Measurements from ENCODE around the gene DISP2. TPM values are rescaled to one million over a fixed set of nuclear protein-coding genes. Genes with fewer than 3 reads are reported as not detected.

Gene DISP2
- total RNA-seq, 1 experiment from 2014 or later: 1.3 TPM

DNA sequence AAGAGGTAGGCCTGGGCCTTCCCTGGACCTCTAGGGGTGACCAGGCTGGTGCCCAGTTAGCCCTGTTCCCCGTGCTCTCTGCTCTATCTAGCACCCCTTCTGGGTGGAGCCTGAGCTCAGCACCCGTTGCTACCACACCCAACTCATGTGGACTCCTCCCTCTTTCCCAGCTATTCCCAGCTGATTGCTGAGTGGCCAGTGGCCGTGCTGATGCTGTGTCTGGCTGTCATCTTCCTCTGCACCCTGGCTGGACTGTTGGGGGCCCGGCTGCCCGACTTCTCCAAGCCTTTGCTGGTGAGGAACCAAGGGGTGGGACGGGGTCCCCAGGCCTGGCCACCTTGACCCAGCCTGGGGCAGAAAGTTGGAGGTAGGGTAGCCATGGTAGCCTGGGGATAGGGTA, 6.2 kb downstream of the DISP2 start:
- Histone ChIP-seq H2AFZ (ENCODE audit: low read length) (no peak overlapping the region), H3K9me3 (ENCODE audit: control insufficient read depth, low read depth, low read length) (no peaks in the 10 kb centered on the region), H2BK15ac (ENCODE audit: low read depth, low read length) (no peak overlapping the region), H3K23me2 (ENCODE audit: insufficient read length, low read depth, low read length, poor library complexity, severe bottlenecking) (no peaks in the 10 kb centered on the region), H4K20me1 (ENCODE audit: control insufficient read depth, insufficient read depth, insufficient read length) (no peaks in the 10 kb centered on the region), H2BK120ac (ENCODE audit: low read depth, low read length, poor library complexity, severe bottlenecking) (no peak overlapping the region), H4K5ac (ENCODE audit: insufficient read length, low read depth, low read length) (no peak overlapping the region), H3K14ac (ENCODE audit: insufficient read depth, low read length) (no peak overlapping the region), H3K4me2 (ENCODE audit: insufficient read depth, insufficient read length, low read length) (no peak overlapping the region), H2BK5ac (ENCODE audit: insufficient read length, low read length) (no peak overlapping the region), H3K27ac (ENCODE audit: insufficient read length, low read depth, low read length) (no peak overlapping the region), H3K56ac (ENCODE audit: insufficient read length, low read depth, low read length) (no peak overlapping the region), H3K79me2 (ENCODE audit: insufficient read depth, low read length) (no peaks in the 10 kb centered on the region), H3K18ac (ENCODE audit: insufficient read length, low read depth, low read length) (no peak overlapping the region), H4K8ac (replicated peaks; ENCODE audit: insufficient read length, low read depth, low read length) (no peak overlapping the region), H4K91ac (ENCODE audit: insufficient read length, low read depth, low read length) (no peak overlapping the region), H3K4ac (ENCODE audit: low read depth, low read length) (no peak overlapping the region), H2BK20ac (ENCODE audit: low read depth, low read length, poor library complexity, severe bottlenecking) (no peak overlapping the region), H3K23ac (ENCODE audit: insufficient read length, low read depth, low read length) (no peak overlapping the region), H3K9ac (ENCODE audit: extremely low read depth, insufficient read length, low read length) (no peak overlapping the region), H3K27me3 (ENCODE audit: insufficient read depth, low read length) (no peaks in the 10 kb centered on the region; the same call in none of the 2 replicates), H2AK5ac (ENCODE audit: insufficient read length, low read length) (no peak overlapping the region), H3K4me1 (ENCODE audit: insufficient read depth, low read length) (no peaks in the 10 kb centered on the region), H3T11ph (ENCODE audit: low read length) (no peak overlapping the region), H2BK12ac (ENCODE audit: insufficient read length, low read depth, low read length) (no peak overlapping the region), H3K79me1 (ENCODE audit: insufficient read depth, low read depth, low read length, poor library complexity, severe bottlenecking) (no peaks in the 10 kb centered on the region)
- Mint-ChIP-seq H3K27ac (no peak overlapping the region), H3K4me3 (no peak overlapping the region), H3K9me3 (peaks cover 0 to 2% of the 10 kb centered on the region in 2 experiments; a peak in 1 of 5 replicates), H3K4me1 (peaks cover 5 to 13% of the 10 kb centered on the region in 2 experiments), H3K27me3 (ENCODE audit: low read depth) (peaks cover 64% of the 10 kb centered on the region), H3K36me3 (ENCODE audit: insufficient read depth in 1 of 3, low read depth in 3 of 3) (no peaks in the 10 kb centered on the region)
- TF ChIP-seq, protein P1, sequence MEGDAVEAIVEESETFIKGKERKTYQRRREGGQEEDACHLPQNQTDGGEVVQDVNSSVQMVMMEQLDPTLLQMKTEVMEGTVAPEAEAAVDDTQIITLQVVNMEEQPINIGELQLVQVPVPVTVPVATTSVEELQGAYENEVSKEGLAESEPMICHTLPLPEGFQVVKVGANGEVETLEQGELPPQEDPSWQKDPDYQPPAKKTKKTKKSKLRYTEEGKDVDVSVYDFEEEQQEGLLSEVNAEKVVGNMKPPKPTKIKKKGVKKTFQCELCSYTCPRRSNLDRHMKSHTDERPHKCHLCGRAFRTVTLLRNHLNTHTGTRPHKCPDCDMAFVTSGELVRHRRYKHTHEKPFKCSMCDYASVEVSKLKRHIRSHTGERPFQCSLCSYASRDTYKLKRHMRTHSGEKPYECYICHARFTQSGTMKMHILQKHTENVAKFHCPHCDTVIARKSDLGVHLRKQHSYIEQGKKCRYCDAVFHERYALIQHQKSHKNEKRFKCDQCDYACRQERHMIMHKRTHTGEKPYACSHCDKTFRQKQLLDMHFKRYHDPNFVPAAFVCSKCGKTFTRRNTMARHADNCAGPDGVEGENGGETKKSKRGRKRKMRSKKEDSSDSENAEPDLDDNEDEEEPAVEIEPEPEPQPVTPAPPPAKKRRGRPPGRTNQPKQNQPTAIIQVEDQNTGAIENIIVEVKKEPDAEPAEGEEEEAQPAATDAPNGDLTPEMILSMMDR (conservative IDR thresholded peaks at IDR 0.05): no peak
- no peak for DNase-seq
- WGBS (ENCODE audit: extremely low coverage, insufficient read length, low lambda C conversion rate): no CpG with 5 or more reads among the region's 6 CpGs
